NOMO-1 (cell line): Measurements from ENCODE around the gene SPTY2D1.
"Not testable (repeated sequence)": the region's sequence is repeated elsewhere in the genome, so short reads cannot be mapped to it uniquely, and the experiment has no call there.

ENCODE experiments used
- DNase-seq, 2 experiments: peaks; one replicate each; lab custom pipeline; 2025; ENCODE audit not compliant: unreplicated experiment in 2 of 2; lab: John Stamatoyannopoulos, UW

Gene SPTY2D1

DNA sequence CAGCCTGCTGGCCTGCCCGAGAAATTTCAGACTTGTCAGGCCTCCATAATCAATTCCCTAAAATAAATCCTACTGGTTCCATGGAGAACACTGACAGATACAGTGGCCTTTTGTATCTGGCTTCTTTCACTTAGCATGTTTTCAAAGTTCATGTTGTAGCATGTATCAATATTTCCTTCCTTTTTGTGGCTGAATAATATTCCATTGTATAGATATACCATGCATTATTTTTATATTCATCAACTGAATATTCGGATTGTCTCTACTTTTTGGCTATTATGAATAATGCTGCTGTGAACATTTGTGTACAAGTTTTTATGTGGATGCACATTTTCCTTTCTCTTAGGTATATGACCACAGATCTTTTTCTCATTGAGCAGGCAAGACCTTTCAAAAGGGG, 10.4 kb downstream of the SPTY2D1 start:
- DNase-seq, result no peak

DNA sequence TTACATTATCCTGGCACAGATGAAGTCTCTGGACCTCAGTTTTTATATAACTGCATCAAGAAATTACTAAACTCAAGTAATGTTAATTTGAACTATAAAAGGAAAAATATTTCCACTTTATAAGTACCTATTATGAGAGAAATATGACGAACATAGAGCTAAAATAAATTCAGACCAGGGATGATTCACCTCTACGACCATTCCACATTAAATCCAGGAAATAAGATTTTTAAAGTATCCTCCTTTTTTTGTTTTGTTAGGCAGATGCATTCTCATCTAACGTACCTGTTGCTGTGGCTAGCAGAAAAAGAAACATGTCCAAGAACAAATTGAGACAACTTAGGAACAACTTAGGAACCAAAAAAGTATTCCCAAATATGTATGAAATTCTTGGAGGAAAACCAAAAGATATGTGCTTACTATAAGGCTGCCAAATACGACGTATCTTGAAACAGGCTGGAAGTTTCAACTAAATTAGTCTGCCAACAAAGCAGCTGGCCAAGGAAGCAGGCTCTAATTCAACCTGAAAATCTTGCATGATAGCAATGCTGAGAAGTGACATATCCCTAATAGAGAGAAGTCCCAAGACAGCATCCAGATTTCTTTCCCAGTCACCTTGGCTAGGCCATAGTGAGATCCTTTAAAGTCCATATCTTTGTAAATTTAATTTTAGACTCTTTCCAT, 15.7 kb downstream of the SPTY2D1 start:
- no peak for DNase-seq

DNA sequence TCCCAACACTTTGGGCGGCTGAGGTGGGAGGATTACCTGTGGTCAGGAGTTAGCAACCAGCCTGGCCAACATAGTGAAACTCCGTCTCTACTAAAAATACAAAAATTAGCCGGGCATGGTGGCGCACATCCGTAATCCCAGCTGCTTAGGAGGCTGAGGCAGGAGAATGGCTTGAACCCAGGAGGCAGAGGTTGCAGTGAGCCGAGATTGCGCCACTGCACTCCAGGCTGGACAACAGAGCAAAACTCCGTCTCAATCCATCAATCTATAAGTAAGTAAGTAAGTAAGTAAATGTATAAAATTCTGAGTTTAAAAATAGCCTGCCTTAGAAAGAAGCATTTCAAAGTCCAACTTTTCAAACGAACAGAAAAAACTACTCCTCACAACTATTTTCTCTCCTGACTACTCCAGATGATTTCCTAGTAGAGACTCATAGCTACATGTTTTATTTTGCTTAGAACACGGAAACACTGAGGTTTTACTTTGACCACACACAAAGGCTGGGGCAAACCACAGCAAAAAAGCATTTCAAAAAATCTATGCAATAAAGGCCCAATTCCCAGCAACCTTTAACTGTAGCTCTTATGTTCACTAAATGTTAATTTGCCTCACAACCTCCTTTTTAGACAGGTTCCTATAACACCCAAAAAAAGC, 16.3 kb downstream of the SPTY2D1 start:
- DNase-seq, result peak in 1 of 2 experiments; percentile 32

DNA sequence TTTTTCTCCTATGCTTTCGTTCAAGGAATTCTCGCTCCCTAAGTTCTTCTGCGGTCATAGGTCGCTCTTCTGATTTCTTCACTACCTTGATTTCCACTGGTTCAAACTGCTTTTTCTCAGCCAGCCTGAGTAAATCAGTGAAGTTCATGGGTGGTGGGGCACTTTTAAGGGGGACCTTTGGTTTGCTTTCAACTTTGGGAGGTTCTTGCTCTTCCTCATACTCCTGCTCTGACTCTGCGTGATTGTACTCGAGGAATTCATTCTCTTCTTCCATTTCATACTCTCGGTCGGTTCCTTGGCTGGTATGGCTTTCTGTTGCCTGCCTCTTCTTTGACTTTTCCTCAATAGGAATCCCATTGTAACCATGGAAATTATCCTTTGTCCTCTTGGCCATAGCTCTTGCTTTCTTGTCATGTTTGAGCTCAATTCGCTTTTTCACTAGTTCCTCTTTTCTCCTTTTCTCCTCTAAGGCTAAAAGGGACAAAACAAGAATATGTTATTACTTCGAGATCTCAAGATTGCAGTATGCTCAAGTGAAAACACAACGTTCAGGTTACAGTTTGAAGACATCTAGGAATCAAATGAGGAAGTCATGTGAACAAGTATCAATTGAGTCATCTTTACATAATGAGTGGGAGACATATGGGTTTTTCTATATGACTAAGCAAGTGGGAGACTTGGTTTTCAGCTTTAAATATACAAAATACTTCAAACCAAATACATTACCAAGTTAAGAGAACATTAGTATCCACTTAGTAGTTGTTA, 18.3 kb downstream of the SPTY2D1 start:
- DNase-seq, result peak; percentile 29 to 90

DNA sequence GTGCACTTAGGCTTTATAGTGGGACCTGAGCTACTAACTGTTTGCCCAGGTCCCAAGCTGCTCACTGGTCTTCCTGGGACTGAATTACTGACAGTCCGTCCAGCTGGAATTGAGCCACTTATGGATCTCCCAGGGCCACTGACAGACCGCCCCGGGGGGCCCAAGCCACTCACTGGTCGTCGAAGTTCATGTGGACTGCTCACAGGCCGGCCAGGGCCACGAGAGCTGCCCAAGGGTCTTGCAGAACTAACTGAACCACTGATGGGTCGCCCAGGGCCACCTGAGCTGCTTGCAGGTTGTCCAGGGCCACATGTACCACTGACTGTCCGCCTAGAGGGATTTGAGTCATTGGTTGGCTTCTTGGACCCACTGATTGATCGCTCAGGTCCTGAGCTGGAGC, 19.5 kb downstream of the SPTY2D1 start:
- no peak for DNase-seq

DNA sequence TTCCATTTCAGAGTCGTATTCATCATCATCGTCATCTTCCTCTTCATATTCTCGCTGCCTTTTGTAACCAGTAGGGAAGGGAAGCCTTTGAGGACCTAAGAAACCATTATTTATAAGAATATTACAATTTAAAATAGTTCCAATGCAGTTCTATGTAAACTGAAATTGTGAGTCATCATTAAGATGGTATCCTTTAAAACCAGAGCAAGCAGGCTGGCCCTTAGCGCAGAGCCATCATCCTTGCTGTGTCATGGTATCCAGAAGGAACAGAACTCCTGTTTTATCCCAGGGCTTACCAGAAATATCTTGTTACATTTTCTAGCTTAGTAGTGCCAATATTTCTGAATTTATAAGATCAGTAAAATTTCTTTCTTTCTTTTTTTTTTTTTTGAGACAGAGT, 21.7 kb downstream of the SPTY2D1 start:
- DNase-seq, result no peak

DNA sequence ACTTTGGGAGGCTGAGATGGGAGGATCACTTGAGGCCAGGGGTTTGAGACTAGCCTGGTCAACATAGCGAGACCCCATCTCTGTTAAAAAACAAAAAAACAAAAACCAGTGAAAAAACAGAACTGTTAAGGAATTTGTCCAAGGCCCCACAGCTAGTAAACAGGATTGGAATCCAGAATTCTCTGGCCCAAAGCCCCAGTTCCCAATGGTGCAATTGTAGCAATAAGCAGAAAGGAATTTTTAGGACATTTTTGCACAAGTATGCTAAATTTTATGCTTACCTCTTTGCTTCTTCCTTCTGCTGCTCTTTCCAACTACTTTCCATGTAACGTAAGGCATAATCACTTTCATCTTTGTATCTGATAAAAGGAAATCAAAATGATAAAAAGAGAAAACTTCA, 22.9 kb downstream of the SPTY2D1 start:
- no peak for DNase-seq

DNA sequence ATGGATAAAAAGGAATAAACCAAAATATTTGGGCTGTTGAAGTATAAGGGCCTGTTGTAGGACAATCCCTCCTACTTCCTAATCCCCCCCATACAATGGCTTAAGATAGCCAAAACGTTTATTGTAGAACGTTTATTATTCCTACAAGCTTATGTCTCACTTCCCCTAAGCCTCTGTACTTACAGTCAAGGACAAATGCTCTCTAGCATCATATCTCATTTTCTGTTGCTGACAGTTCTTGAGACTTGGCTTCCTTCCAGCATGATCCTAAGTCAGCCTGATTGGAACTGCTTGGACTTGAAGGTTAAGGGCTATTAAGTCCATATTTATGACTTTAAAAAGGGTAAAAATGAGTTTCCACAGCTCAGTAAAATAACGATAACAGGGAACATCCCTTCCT, 25.8 kb downstream of the SPTY2D1 start:
- DNase-seq, result no peak

DNA sequence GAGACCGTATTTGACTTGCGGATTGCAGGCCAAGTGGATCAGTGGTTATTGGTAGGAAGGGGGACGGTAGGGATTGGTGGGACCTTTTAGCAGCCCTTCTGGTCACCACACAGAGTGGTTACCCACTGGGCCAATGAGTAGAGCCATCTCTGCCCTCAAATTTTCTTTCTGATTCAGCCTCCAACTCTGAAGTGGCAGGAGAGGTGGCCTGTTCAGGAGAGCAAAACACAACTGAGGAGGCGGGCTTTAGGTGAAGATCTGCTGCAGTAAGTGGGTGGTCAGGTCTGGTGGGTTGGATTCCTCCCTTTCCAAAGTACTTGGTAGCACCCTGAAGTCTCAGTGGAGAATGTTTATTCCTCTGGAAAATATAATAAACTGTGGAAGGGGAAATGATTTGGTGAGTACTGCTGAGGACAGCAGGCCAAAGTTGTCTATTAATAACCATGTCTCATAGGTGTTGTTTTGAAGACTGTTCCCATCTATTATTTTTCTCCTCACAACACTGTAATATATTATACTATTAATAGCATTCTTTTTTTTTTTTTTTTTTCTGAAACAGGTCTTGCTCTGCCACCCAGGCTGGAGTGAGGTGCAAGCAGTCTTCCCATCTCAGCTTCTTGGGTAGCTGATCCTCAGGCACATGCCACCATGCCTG, 33.1 kb downstream of the SPTY2D1 start:
- DNase-seq, result no peak

DNA sequence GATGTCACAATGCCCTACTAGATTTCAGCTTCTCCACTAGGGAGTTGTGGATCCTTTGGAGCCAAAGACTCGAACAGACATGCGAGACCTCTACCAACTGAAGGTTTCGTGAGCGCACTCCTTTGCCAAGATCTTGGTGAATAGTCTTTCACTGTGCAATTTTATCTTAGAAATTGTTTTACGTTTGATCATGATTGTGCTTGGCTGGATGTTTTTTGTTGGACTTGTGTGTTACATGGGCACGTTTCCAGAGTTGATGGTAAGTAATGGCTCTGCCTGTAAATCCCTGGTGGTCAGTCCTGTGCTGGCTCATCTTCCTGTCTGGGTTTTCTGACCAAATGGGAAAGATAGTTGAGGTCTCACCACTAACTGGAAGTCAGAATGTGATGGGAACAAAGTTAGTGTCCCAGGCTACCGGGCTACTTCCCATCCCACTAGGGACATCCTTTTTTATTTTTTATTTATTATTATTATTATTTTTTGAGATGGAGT, 34.4 kb downstream of the SPTY2D1 start, which contains the start of gene MISFA:
Gene MISFA (plus strand): TSS at position 51 of the 492 bp plus-strand sequence. CDS start 140 bp downstream, at position 191.
- no peak for DNase-seq

DNA sequence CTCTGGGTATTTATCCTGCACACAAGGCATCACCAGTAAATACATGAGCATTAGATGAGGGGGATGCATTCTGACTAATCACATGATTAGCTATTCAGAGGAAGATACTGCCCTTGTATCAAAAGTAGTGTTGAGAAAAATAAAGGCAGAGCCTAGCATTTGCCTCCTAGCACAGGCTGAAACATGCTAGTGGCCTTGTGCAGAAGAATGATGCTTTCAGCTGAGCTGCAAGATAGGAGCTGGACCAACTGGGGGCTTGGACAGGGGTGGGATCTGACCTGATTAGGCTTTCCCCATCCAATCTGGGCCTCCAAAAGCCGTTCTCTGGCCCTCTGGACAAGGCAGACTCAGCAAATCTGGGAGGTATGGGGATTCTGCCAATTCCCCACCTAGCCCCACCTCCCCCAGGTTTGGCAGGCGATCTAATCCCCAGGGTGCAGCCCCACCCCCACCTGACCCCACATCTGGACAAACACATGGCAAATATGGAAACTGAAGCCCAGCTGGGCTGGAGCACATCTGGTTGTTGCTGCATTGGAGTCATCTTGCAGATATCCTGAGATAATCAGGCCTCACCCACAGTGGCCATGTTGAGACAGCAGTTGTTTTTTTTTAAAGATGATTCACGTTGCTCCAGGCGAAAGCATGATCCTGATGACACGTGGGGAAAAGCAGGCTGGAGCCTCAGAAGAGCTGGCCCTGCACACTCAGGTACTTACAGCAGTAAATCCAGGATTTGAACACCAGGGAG, 39.0 kb downstream of the SPTY2D1 start:
- DNase-seq, result no peak

DNA sequence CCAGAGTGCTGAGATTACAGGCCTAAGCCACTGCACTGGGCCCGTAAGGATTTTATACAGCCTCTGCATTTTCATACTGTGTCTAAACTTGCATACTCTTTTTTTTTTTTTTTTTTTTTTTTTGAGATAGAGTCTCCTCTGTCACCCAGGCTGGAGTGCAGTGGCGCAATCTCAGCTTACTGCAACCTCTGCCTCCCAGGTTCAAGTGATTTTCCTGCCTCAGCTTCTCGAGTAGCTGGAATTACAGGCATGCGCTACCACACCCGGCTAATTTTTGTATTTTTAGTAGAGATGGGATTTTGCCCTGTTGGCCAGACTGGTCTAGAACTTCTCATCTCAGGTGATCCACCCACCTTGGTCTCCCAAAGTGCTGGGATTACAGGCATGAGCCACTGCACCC, 40.1 kb downstream of the SPTY2D1 start:
- not testable (repeated sequence) for DNase-seq

DNA sequence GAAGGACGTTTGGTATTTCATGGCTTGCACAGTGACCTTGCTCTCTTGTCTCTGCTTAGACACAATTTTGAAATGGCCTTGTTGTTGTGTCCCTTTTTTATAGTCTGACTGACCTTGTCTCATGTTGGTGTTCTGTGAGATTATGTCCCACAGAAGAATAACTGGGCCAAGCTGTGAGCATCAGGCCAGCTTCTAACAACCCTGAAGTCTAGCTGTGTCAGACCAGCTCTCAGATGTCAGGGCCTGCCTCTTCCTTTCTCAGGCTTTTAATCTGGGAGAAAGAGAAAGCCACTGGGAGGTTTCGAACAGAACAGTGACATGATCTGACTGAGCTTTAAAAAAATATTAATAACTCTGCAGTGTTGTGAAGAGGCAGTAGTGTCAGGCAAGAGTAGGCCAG, 43.6 kb downstream of the SPTY2D1 start:
- DNase-seq, result no peak

DNA sequence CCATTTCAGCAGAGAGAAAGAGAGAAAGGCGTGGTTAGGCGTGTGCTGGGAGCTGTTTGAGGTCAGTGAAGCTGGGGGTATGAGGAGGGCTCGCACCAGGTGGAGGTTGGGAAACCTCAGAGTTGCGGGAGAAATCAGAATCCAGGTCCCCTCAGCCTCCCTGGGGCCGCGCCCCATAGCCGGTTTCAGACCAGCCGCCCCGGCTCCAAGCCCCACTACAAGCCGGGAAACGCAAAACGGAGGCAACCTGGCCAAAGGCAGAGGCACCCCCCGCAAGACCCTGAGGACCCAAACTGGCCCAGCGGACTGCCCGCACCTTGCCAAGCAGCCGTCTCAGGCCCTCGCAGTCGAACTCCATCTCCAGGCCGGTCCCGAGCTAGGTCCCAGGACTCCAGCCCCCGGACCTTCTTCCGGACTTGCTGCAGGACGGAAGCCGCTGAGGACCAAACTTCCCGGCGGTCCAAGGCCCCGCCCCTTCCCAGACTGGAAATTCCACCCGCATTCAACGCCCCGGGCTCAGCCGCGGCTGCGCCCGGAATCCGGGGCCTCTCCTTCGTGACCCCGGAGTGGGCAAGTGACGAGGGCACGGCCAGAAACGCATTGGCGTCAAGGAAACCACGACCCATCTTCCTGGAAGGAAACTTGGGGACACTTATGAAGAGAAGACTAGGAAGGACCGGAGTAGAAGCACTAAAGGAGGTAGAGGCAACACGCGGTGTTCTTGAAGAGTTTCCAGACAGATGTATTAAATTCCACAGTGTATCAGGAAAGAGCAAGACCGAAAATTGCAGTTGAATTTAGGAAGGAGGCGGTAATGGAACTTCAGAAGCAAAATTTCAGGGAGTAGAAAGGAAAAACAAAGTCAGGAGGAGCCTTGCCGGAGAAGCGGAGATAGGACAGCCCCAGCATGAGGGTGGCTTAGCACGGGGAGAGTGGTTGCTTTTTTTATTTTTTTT, 45.6 kb downstream of the SPTY2D1 start, which contains the start of gene UEVLD:
Gene UEVLD (minus strand): TSS at position 438 of the 956 bp plus-strand sequence. CDS start 80 bp downstream, at position 358.
- DNase-seq, result peak; percentile 45 to 63

DNA sequence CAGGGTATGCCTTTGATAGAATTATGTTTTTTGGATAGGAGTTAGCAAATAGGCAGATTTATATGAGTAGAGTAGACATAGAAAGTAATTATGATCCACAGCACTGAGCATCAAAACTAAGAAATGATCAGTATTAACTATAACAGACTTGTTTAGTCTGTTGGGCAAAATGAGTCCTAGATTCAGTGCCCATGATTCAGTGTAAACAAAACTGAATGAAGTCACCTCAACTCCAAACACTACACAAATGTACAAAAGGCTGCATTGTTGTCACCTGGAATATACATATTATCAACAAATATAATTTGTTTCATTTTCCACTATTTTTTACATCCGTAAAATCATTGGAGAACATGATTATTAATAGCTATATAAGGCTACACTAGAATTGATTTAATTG, 52.3 kb downstream of the SPTY2D1 start:
- no peak for DNase-seq

DNA sequence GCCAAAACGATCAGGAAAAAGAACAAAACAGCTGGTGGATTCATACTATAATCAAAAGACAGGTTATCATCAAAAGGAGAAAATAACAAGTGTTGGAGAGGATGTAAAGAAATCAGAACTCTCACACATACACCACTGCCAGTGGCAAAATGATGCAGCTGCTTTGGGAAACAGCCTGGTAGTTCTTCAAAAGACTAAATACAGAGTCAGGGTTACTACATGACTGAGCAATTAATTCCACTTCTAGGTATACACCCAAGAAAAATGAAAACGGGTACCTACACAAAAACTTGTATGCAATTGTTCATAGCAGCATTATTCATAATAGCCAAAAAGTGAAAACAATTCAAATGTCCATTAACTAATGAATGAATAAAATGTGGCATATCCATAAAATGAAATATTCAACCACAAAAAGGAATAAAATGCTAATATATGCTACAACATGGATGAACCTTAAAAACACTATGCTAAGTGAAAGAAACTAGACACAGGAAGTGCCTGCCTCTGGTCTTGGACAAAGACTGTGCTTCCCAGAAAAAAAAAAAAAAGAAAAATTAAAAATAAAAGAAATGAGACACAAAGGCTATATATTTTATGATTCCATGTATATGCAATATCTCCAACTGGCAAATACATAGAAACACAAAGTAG, 53.9 kb downstream of the SPTY2D1 start:
- DNase-seq, result no peak

DNA sequence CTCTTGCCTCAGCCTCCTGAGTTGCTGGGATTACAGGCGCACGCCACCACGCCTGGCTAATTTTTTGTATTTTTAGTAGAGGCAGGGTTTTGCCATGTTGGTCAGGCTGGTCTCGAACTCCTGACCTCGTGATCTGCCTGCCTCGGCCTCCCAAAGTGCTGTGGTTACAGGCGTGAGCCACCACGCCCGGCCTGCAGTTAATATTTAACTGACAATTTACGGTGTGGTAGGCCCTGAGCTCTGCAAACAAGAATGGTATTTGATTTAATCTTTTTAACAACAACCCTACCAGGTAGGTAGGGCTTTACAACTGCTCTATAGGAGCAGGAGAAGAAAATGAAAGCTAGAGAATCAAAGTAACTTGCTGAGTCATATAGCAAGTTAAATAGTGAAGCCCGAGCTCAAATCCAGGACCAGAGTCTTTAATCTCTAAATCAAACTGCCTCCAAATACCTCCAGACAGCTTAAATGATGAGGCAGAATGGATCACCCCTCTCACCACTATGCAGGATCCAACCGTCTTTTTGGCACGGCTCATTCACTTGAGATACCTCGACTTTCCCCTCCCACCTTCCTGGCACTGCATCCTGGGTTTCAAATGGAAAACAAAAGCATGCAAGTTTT, 55.1 kb downstream of the SPTY2D1 start:
- DNase-seq, result no peak

DNA sequence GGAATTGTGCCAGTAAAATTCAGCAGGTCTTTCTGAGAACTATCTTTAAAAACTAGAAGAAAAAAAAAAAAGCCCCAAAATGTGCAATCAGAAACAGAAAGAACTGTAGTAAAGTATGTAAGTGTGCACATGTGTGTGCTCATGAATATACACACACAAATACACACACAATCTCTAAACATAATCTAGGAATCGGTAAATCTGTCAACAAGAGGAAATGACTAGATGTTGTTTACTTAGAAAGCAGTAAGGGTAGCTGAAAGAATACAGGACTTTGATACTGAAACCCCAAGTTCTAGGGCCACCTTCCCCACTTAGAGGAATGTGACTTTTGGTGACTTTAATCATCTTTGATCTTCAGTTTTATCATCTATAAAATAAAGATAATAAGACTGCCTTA, 58.8 kb downstream of the SPTY2D1 start:
- no peak for DNase-seq
